Astrocyte of the cerebellum (primary cell): ENCODE data around the gene LGALS13.

Source experiments
- DNase-seq: peaks from one replicate; pipeline ENCODE4 v3.0.0-alpha.2; 2011; ENCODE audit warnings: low read depth
- H3K4me3 ChIP-seq: 2 replicates; pipeline ENCODE4 v1.5.1; 2011; ENCODE audit warnings: mild to moderate bottlenecking, low read depth, low read length, moderate library complexity
- CTCF ChIP-seq: IDR thresholded peaks from 2 replicates; pipeline ENCODE4 v1.5.1; 2012; ENCODE audit warnings: low read length, low read depth, moderate library complexity, mild to moderate bottlenecking; ENCODE audit errors: missing control alignments
- in situ Hi-C: cut with HindIII; loops from 2 replicates; pipeline ENCODE4 v1.10.0; 2017; ENCODE audit warnings: low sequenced_read_pairs

LGALS13 gene

GRCh38 chr19:39563408-39563807, 38.9 kb upstream of the LGALS13 start:
- TF ChIP-seq CTCF = no peak
- DNase-seq = no peak
- in situ Hi-C loops = no loop called here
- no peak overlapping the region for H3K4me3 ChIP-seq

- in situ Hi-C loops = no loop called here
- no peak overlapping the region for H3K4me3 ChIP-seq
- no peak for TF ChIP-seq CTCF
- DNase-seq = no peak
Measured at GRCh38 chr19:39566064-39566463, 36.3 kb upstream of the LGALS13 start.

GRCh38 chr19:39568604-39569003, 33.7 kb upstream of the LGALS13 start:
- no peak for DNase-seq
- TF ChIP-seq CTCF = no peak
- in situ Hi-C loops = no loop called here
- no peak overlapping the region for H3K4me3 ChIP-seq

- TF ChIP-seq CTCF = no peak
- H3K4me3 ChIP-seq = no peak overlapping the region
- DNase-seq = no peak
- in situ Hi-C loops = no loop called here
Measured at GRCh38 chr19:39582442-39582841, 19.9 kb upstream of the LGALS13 start.

- in situ Hi-C loops = no loop called here
- no peak overlapping the region for H3K4me3 ChIP-seq
- no peak for DNase-seq
- no peak for TF ChIP-seq CTCF
Measured at GRCh38 chr19:39582891-39583625, 19.3 kb upstream of the LGALS13 start.

GRCh38 chr19:39587496-39587895, 14.8 kb upstream of the LGALS13 start:
- no peak for DNase-seq
- in situ Hi-C loops = no loop called here
- no peak overlapping the region for H3K4me3 ChIP-seq
- no peak for TF ChIP-seq CTCF
